GM23338 (cell line): ENCODE results near the gene CASP1. TPM values are rescaled to one million over a fixed set of nuclear protein-coding genes. Genes with fewer than 3 reads are reported as not detected.

ENCODE experiments used
- ATAC-seq: fragments of 200-7000 bp; cut with Tn5 transposase; 3 replicates; pipeline ENCODE4 v1.9.1; 2020
- DNase-seq: peaks from one replicate; pipeline ENCODE4 v3.0.0-alpha.2; 2015; ENCODE audit warnings: low spot score
- H2AFZ ChIP-seq: fragments of 200-600 bp; sonication (generic); 2 replicates; pipeline ENCODE4 v1.8.0; 2016; ENCODE audit warnings: antibody characterized with exemption, mild to moderate bottlenecking, moderate library complexity
- H3F3A ChIP-seq: fragments of 200-600 bp; sonication (generic); replicated peaks from 2 replicates; pipeline ENCODE4 v1.8.0; 2017; ENCODE audit warnings: antibody characterized with exemption, mixed run types, low read depth
- H3K27ac ChIP-seq: fragments of 200-600 bp; sonication (generic); 2 replicates; pipeline ENCODE4 v1.6.1; 2016; ENCODE audit warnings: low read depth
- H3K27me3 ChIP-seq: fragments of 200-600 bp; sonication (generic); 2 replicates; pipeline ENCODE4 v1.8.0; 2016; ENCODE audit warnings: mild to moderate bottlenecking, mixed run types, moderate library complexity; ENCODE audit not compliant: insufficient read depth
- H3K36me3 ChIP-seq: fragments of 200-600 bp; sonication (generic); 2 replicates; pipeline ENCODE4 v1.8.0; 2016; ENCODE audit warnings: mild to moderate bottlenecking; ENCODE audit not compliant: insufficient read depth
- H3K4me1 ChIP-seq: fragments of 200-600 bp; sonication (generic); 2 replicates; pipeline ENCODE4 v1.8.0; 2016; ENCODE audit warnings: mild to moderate bottlenecking, moderate library complexity; ENCODE audit not compliant: insufficient read depth
- H3K4me2 ChIP-seq: fragments of 200-600 bp; sonication (generic); 2 replicates; pipeline ENCODE4 v1.7.1; 2017; ENCODE audit warnings: mixed run types
- H3K4me3 ChIP-seq: fragments of 200-600 bp; sonication (generic); 2 replicates; pipeline ENCODE4 v1.6.1; 2016; ENCODE audit warnings: mixed run types
- H3K79me2 ChIP-seq: fragments of 200-600 bp; sonication (generic); replicated peaks from 2 replicates; pipeline ENCODE4 v1.8.0; 2017; ENCODE audit warnings: mild to moderate bottlenecking; ENCODE audit not compliant: insufficient read depth
- H3K9me2 ChIP-seq: fragments of 200-600 bp; sonication (generic); 2 replicates; pipeline ENCODE4 v1.8.0; 2017; ENCODE audit not compliant: insufficient read depth
- H4K20me1 ChIP-seq: fragments of 200-600 bp; sonication (generic); replicated peaks from 2 replicates; pipeline ENCODE4 v1.8.0; 2017; ENCODE audit warnings: mild to moderate bottlenecking; ENCODE audit not compliant: insufficient read depth
- H3K27ac Mint-ChIP-seq: 2 replicates; pipeline ENCODE4 v1.8.0; 2020; ENCODE audit warnings: inconsistent platforms, mild to moderate bottlenecking, moderate library complexity, mixed read lengths
- H3K27me3 Mint-ChIP-seq: 3 replicates; pipeline ENCODE4 v1.8.0; 2022; ENCODE audit warnings: low read depth, mild to moderate bottlenecking, moderate library complexity, mixed read lengths, inconsistent platforms; ENCODE audit not compliant: insufficient read depth, poor library complexity
- H3K36me3 Mint-ChIP-seq: 3 replicates; pipeline ENCODE4 v1.8.0; 2021; ENCODE audit warnings: low read depth, mild to moderate bottlenecking, inconsistent platforms, moderate library complexity, mixed read lengths
- H3K4me1 Mint-ChIP-seq: 3 replicates; pipeline ENCODE4 v1.8.0; 2020; ENCODE audit warnings: mild to moderate bottlenecking, inconsistent platforms, mixed read lengths
- H3K4me3 Mint-ChIP-seq: 3 replicates; pipeline ENCODE4 v1.8.0; 2021; ENCODE audit warnings: moderate library complexity, mild to moderate bottlenecking, inconsistent platforms, mixed read lengths
- H3K9me3 Mint-ChIP-seq: 3 replicates; pipeline ENCODE4 v1.8.0; 2020; ENCODE audit warnings: moderate library complexity, mild to moderate bottlenecking, inconsistent platforms, mixed read lengths
- CREB1 ChIP-seq: fragments of 250-450 bp; sonication (Bioruptor Pico); IDR thresholded peaks from 2 replicates; pipeline ENCODE4 v1.5.0; 2020; ENCODE audit warnings: low read depth, mild to moderate bottlenecking, moderate library complexity
- CTCF ChIP-seq, 2 experiments: fragments of 200-600 bp in 1 of 2; sonication (generic) in 1 of 2; conservative IDR thresholded peaks; 2 replicates each; pipeline versions ENCODE4 v1.5.1 to v1.6.1; 2016 to 2017; ENCODE audit warnings: antibody characterized with exemption in 2 of 2, low read depth in 2 of 2, mild to moderate bottlenecking in 2 of 2, moderate library complexity in 1 of 2
- ETS1 ChIP-seq: IDR thresholded peaks from 2 replicates; pipeline ENCODE4 v1.6.1; 2016; ENCODE audit warnings: antibody characterized with exemption
- EZH2 ChIP-seq: fragments of 200-600 bp; sonication (generic); IDR thresholded peaks from one replicate; pipeline ENCODE4 v1.8.0; 2017; ENCODE audit warnings: antibody characterized with exemption, mild to moderate bottlenecking, low read depth; ENCODE audit not compliant: unreplicated experiment
- EZH2phosphoT487 ChIP-seq: fragments of 200-600 bp; sonication (generic); IDR thresholded peaks from one replicate; pipeline ENCODE4 v1.8.1; 2018; ENCODE audit warnings: antibody characterized with exemption; ENCODE audit not compliant: unreplicated experiment
- JUNB ChIP-seq: IDR thresholded peaks from one replicate; pipeline ENCODE4 v1.6.1; 2016; ENCODE audit warnings: antibody characterized with exemption; ENCODE audit not compliant: unreplicated experiment
- NANOG ChIP-seq: IDR thresholded peaks from 2 replicates; pipeline ENCODE4 v1.6.1; 2016; ENCODE audit warnings: antibody characterized with exemption, borderline replicate concordance
- POLR2AphosphoS5 ChIP-seq: IDR thresholded peaks from 2 replicates; pipeline ENCODE4 v1.6.1; 2016; ENCODE audit warnings: antibody characterized with exemption, low read depth
- REST ChIP-seq: IDR thresholded peaks from one replicate; pipeline ENCODE4 v1.6.1; 2018; ENCODE audit warnings: antibody characterized with exemption; ENCODE audit not compliant: unreplicated experiment
- STAT1 ChIP-seq: IDR thresholded peaks from one replicate; pipeline ENCODE4 v1.6.1; 2016; ENCODE audit warnings: antibody characterized with exemption; ENCODE audit not compliant: unreplicated experiment
- ZNF114 ChIP-seq: fragments of 250-450 bp; sonication (Bioruptor Pico); IDR thresholded peaks from 2 replicates; pipeline ENCODE4 v1.5.0; 2020; ENCODE audit warnings: mild to moderate bottlenecking, moderate library complexity
- ZNF331 ChIP-seq: fragments of 250-450 bp; sonication (Bioruptor Pico); IDR thresholded peaks from 2 replicates; pipeline ENCODE4 v1.5.0; 2020; ENCODE audit warnings: low read depth, mild to moderate bottlenecking, moderate library complexity
- ZNF462 ChIP-seq: fragments of 250-450 bp; sonication (Bioruptor Pico); IDR thresholded peaks from 2 replicates; pipeline ENCODE4 v1.5.0; 2020; ENCODE audit warnings: mild to moderate bottlenecking, moderate library complexity
- polyA plus RNA-seq: library from polyadenylated mRNA; unstranded; fragments of >200 nt; fragmentation: Nextera tagmentation; extraction: Ambion mirVana; gene quantifications from 2 replicates; pipeline ENCODE4 v1.2.1, GENCODE V29; 2016
- total RNA-seq: library from RNA; depleted of rRNA; stranded (reverse); fragments of >200 nt; shearing (Covaris generic); gene quantifications from 2 replicates; pipeline ENCODE4 v1.2.3, GENCODE V29; 2014

CASP1 gene
- total and polyA plus RNA-seq, 2 experiments from 2014 or later, result 0.10 TPM; not detected in 1

- no peaks in the 10 kb centered on the region for H3F3A ChIP-seq
- Mint-ChIP-seq H3K9me3 (no peaks in the 10 kb centered on the region; the same call in 1 of the 3 replicates), H3K27ac (no peak overlapping the region), H3K27me3 (peaks cover 4% of the 10 kb centered on the region), H3K4me3 (no peak overlapping the region), H3K4me1 (peaks cover 5% of the 10 kb centered on the region; the same call in 2 of the 3 replicates), H3K36me3 (no peaks in the 10 kb centered on the region)
- no peak for TF ChIP-seq NANOG
- TF ChIP-seq REST, result no peak
- no peak for TF ChIP-seq POLR2AphosphoS5
- no peak for TF ChIP-seq JUNB
- no peak for TF ChIP-seq ZNF462 (CRISPR knock-in tag)
- no peak for TF ChIP-seq ZNF114 (CRISPR knock-in tag)
- TF ChIP-seq EZH2phosphoT487, result no peak
- TF ChIP-seq EZH2, result no peak
- no peak for TF ChIP-seq ETS1
- TF ChIP-seq ZNF331, result no peak
- TF ChIP-seq CTCF (conservative IDR thresholded peaks at IDR 0.05; ENCODE audit: low read depth in 2 of 2), result no peak
- no peak for TF ChIP-seq CREB1 (CRISPR knock-in tag)
- no peak for TF ChIP-seq STAT1
- peaks cover 4% of the 10 kb centered on the region; the same call in 1 of the 2 replicates for H3K4me1 ChIP-seq
- H3K27ac ChIP-seq, result no peak overlapping the region
- H3K27me3 ChIP-seq, result no peaks in the 10 kb centered on the region
- no peak for DNase-seq
- no peaks in the 10 kb centered on the region for H4K20me1 ChIP-seq
- H3K36me3 ChIP-seq, result no peaks in the 10 kb centered on the region
- H3K79me2 ChIP-seq, result no peaks in the 10 kb centered on the region
- ATAC-seq, result no peak
- H2AFZ ChIP-seq, result no peak overlapping the region
- H3K4me3 ChIP-seq, result no peak overlapping the region
- no peaks in the 10 kb centered on the region for H3K9me2 ChIP-seq
- H3K4me2 ChIP-seq, result no peak overlapping the region
These were observed 39.2 kb upstream of the CASP1 start for GRCh38 chr11:105074166-105074530.
